Measurements from ENCODE around the gene CBLN3.

The CBLN3 gene

GRCh38 chr14:24399447-24399822 lies 30.0 kb downstream of the CBLN3 start:
- H3K4me3 ChIP-seq (ENCODE audit: low read length) = peak overlapping the region; percentile 63
- TF ChIP-seq CTCF (conservative IDR thresholded peaks at IDR 0.05; ENCODE audit: low read length) = no peak
- DNase-seq (ENCODE audit: low read depth) = no peak

GRCh38 chr14:24398653-24399446 lies 30.6 kb downstream of the CBLN3 start, which contains the start of gene NYNRIN:
Gene NYNRIN (plus strand): TSS chr14:24399003. CDS start chr14:24399247, 244 bp downstream.
- peak within 1 kb of the TSS; percentile 63 for H3K4me3 ChIP-seq (ENCODE audit: low read length)
- no peak for TF ChIP-seq CTCF (conservative IDR thresholded peaks at IDR 0.05; ENCODE audit: low read length)
- DNase-seq (ENCODE audit: low read depth) = no peak

- TF ChIP-seq CTCF (conservative IDR thresholded peaks at IDR 0.05; ENCODE audit: low read length) = no peak
- H3K4me3 ChIP-seq (ENCODE audit: low read length) = peak overlapping the region; percentile 63
- DNase-seq (ENCODE audit: low read depth) = no peak
Measured at GRCh38 chr14:24398293-24398652, 31.2 kb downstream of the CBLN3 start.

GRCh38 chr14:24397639-24398292 lies 31.7 kb downstream of the CBLN3 start:
- TF ChIP-seq CTCF (conservative IDR thresholded peaks at IDR 0.05; ENCODE audit: low read length) = no peak
- DNase-seq (ENCODE audit: low read depth) = no peak
- H3K4me3 ChIP-seq (ENCODE audit: low read length) = no peak overlapping the region

- DNase-seq (ENCODE audit: low read depth) = no peak
- TF ChIP-seq CTCF (conservative IDR thresholded peaks at IDR 0.05; ENCODE audit: low read length) = no peak
- H3K4me3 ChIP-seq (ENCODE audit: low read length) = no peak overlapping the region
Measured at GRCh38 chr14:24395609-24396582, 33.6 kb downstream of the CBLN3 start.

- no peak for TF ChIP-seq CTCF (conservative IDR thresholded peaks at IDR 0.05; ENCODE audit: low read length)
- DNase-seq (ENCODE audit: low read depth) = no peak
- no peak overlapping the region for H3K4me3 ChIP-seq (ENCODE audit: low read length)
Measured at GRCh38 chr14:24394275-24394674, 35.2 kb downstream of the CBLN3 start.
